ENCODE measurements around the gene GNAT1. TPM values are rescaled to one million over a fixed set of nuclear protein-coding genes. Genes with fewer than 3 reads are reported as not detected.

The GNAT1 gene
- polyA plus RNA-seq, 1 donor from 2014 or later: not detected

- Histone ChIP-seq H2AFZ (ENCODE audit: low read depth, low read length) (no peak overlapping the region), H3K36me3 (ENCODE audit: insufficient read depth, low read length) (no peaks in the 10 kb centered on the region), H3K9me2 (ENCODE audit: insufficient read depth, low read length) (no peaks in the 10 kb centered on the region), H3K9me3 (ENCODE audit: low read length) (no peaks in the 10 kb centered on the region), H4K20me1 (ENCODE audit: insufficient read depth) (no peaks in the 10 kb centered on the region), H3K27me3 (ENCODE audit: insufficient read depth, low read depth, low read length) (no peaks in the 10 kb centered on the region), H3F3A (ENCODE audit: insufficient read depth, low read length, poor library complexity, severe bottlenecking) (no peaks in the 10 kb centered on the region), H3K4me2 (ENCODE audit: low read length) (no peak overlapping the region), H3K79me2 (replicated peaks; ENCODE audit: insufficient read depth, low read length) (no peaks in the 10 kb centered on the region), H3K9ac (ENCODE audit: low read length) (no peak overlapping the region), H3K27ac (ENCODE audit: low read length) (no peak overlapping the region), H3K4me3 (ENCODE audit: low read length) (no peak overlapping the region)
- no peak for TF ChIP-seq EP300 (conservative IDR thresholded peaks at IDR 0.05; ENCODE audit: poor library complexity, severe bottlenecking)
- no peak for TF ChIP-seq CTCF (IDR thresholded peaks at IDR 0.05; ENCODE audit: poor library complexity, severe bottlenecking)
Observed at GRCh38 chr3:50169858-50170257, 21.6 kb upstream of the GNAT1 start.

- no peak overlapping the region for H2AFZ ChIP-seq (ENCODE audit: low read depth, low read length)
- H3K4me3 ChIP-seq (ENCODE audit: low read length): no peak overlapping the region
- H3K4me2 ChIP-seq (ENCODE audit: low read length): no peak overlapping the region
- no peaks in the 10 kb centered on the region for H3K79me2 ChIP-seq (replicated peaks; ENCODE audit: insufficient read depth, low read length)
- no peaks in the 10 kb centered on the region for H3K9me3 ChIP-seq (ENCODE audit: low read length)
- H3K9ac ChIP-seq (ENCODE audit: low read length): no peak overlapping the region
- H4K20me1 ChIP-seq (ENCODE audit: insufficient read depth): no peaks in the 10 kb centered on the region
- no peaks in the 10 kb centered on the region for H3K36me3 ChIP-seq (ENCODE audit: insufficient read depth, low read length)
- no peaks in the 10 kb centered on the region for H3K27me3 ChIP-seq (ENCODE audit: insufficient read depth, low read depth, low read length)
- TF ChIP-seq SMC3 (conservative IDR thresholded peaks at IDR 0.05; ENCODE audit: poor library complexity): no peak
- TF ChIP-seq EP300 (conservative IDR thresholded peaks at IDR 0.05; ENCODE audit: poor library complexity, severe bottlenecking): no peak
- TF ChIP-seq REST (IDR thresholded peaks at IDR 0.05; ENCODE audit: borderline replicate concordance): no peak
- no peak for TF ChIP-seq POLR2AphosphoS5 (IDR thresholded peaks at IDR 0.05)
- no peak for TF ChIP-seq EZH2 (IDR thresholded peaks at IDR 0.05; ENCODE audit: borderline replicate concordance, insufficient read depth, low read length, poor library complexity, severe bottlenecking)
- TF ChIP-seq MXI1 (conservative IDR thresholded peaks at IDR 0.05; ENCODE audit: poor library complexity, severe bottlenecking): no peak
- no peak for TF ChIP-seq TAF1 (IDR thresholded peaks at IDR 0.05; ENCODE audit: low read depth)
- TF ChIP-seq CTCF (IDR thresholded peaks at IDR 0.05; ENCODE audit: poor library complexity, severe bottlenecking): no peak
- TF ChIP-seq RAD21 (conservative IDR thresholded peaks at IDR 0.05): no peak
- no peak overlapping the region for H3K27ac ChIP-seq (ENCODE audit: low read length)
- no peaks in the 10 kb centered on the region for H3K9me2 ChIP-seq (ENCODE audit: insufficient read depth, low read length)
- no peaks in the 10 kb centered on the region for H3F3A ChIP-seq (ENCODE audit: insufficient read depth, low read length, poor library complexity, severe bottlenecking)
Observed at GRCh38 chr3:50170689-50171088, 20.7 kb upstream of the GNAT1 start.
